K562 (cell line): Measurements from ENCODE around the gene LAPTM5. TPM values are rescaled to one million over a fixed set of nuclear protein-coding genes. Genes with fewer than 3 reads are reported as not detected.

Source experiments
- BDP1 ChIP-seq: IDR thresholded peaks from 3 replicates; pipeline ENCODE4 v1.6.1; 2011; ENCODE audit not compliant: insufficient read length, insufficient read depth
- CBX8 ChIP-seq: fragments of 200-600 bp; sonication (generic); IDR thresholded peaks from 2 replicates; pipeline ENCODE4 v1.6.1; 2012; ENCODE audit warnings: borderline replicate concordance, mixed run types, low read depth, mild to moderate bottlenecking, moderate library complexity, mixed read lengths, low read length, control low read depth, inconsistent platforms; ENCODE audit not compliant: poor library complexity, severe bottlenecking; ENCODE audit errors: extremely low read depth
- EP400 ChIP-seq: fragments of 450-650 bp; IDR thresholded peaks from 2 replicates; pipeline ENCODE4 v1.6.1; 2017; ENCODE audit warnings: antibody characterized with exemption, mild to moderate bottlenecking, moderate library complexity
- HIVEP1 ChIP-seq: fragments of 250-450 bp; sonication (Bioruptor Pico); IDR thresholded peaks from 2 replicates; pipeline ENCODE4 v1.4.0; 2020; ENCODE audit warnings: mild to moderate bottlenecking
- MYNN ChIP-seq, 2 experiments: sonication (generic); formaldehyde crosslinking in 1 of 2; IDR thresholded peaks; 2 replicates each; pipeline versions ENCODE4 v1.5.0 to v1.6.1; 2016 to 2020; ENCODE audit warnings: antibody characterized with exemption in 1 of 2, missing genetic modification reagents in 1 of 2
- NRF1 ChIP-seq, 2 experiments: fragments of 450-650 bp; IDR thresholded peaks in 1 of 2; conservative IDR thresholded peaks in 1 of 2; 2 replicates each; pipeline ENCODE4 v1.6.1; 2014; ENCODE audit warnings: mild to moderate bottlenecking in 2 of 2
- POLR2B ChIP-seq: fragments of 450-650 bp; IDR thresholded peaks from 2 replicates; pipeline ENCODE4 v1.6.1; 2018; ENCODE audit warnings: low read depth; ENCODE audit not compliant: partially characterized antibody
- POLR3G ChIP-seq: IDR thresholded peaks from 2 replicates; pipeline ENCODE4 v1.6.1; 2011; ENCODE audit not compliant: insufficient read length, insufficient replicate concordance; ENCODE audit errors: extremely low read depth
- PTRF ChIP-seq: fragments of 450-650 bp; IDR thresholded peaks from 2 replicates; pipeline ENCODE4 v1.6.1; 2016; ENCODE audit warnings: mild to moderate bottlenecking, missing genetic modification characterization, missing compliant biosample characterization
- RBM39 ChIP-seq: fragments of 200-400 bp; formaldehyde crosslinking; optimal IDR thresholded peaks from 2 replicates; pipeline ENCODE3; 2018; ENCODE audit warnings: low read depth, low read length
- SMARCA5 ChIP-seq: fragments of 450-650 bp; IDR thresholded peaks from 2 replicates; pipeline ENCODE4 v1.6.1; 2016
- SMC3 ChIP-seq: conservative IDR thresholded peaks from 2 replicates; pipeline ENCODE4 v1.6.1; 2011; ENCODE audit warnings: low read depth, low read length, improper control_type of control experiment; ENCODE audit not compliant: insufficient read depth
- SRSF7 ChIP-seq: fragments of 200-400 bp; formaldehyde crosslinking; optimal IDR thresholded peaks from 2 replicates; pipeline ENCODE3; 2017; ENCODE audit warnings: mild to moderate bottlenecking, low read depth, low read length
- STAT6 ChIP-seq: sonication (generic); formaldehyde crosslinking; IDR thresholded peaks from 2 replicates; pipeline ENCODE4 v1.8.1; 2023; ENCODE audit warnings: mild to moderate bottlenecking, missing genetic modification reagents
- TAF1 ChIP-seq: IDR thresholded peaks from 2 replicates; pipeline ENCODE4 v1.6.1; 2011; ENCODE audit warnings: mild to moderate bottlenecking, low read length, moderate library complexity; ENCODE audit not compliant: insufficient read depth, control insufficient read depth, severe bottlenecking; ENCODE audit errors: extremely low read depth
- ZKSCAN1 ChIP-seq: fragments of 150-350 bp; IDR thresholded peaks from 2 replicates; pipeline ENCODE4 v1.6.1; 2016; ENCODE audit warnings: low read depth, low read length
- ZNF76 ChIP-seq: fragments of 250-450 bp; sonication (Bioruptor Pico); IDR thresholded peaks from 2 replicates; pipeline ENCODE4 v1.4.0; 2020; ENCODE audit warnings: mild to moderate bottlenecking, moderate library complexity, borderline replicate concordance
- ZNF785 ChIP-seq: fragments of 250-450 bp; sonication (Bioruptor Pico); IDR thresholded peaks from 2 replicates; pipeline ENCODE4 v1.4.0; 2020; ENCODE audit warnings: mild to moderate bottlenecking
- polyA plus RNA-seq, 8 experiments: library from polyadenylated mRNA; depleted of rRNA in 4 of 8; stranded (reverse) in 5 of 8; unstranded in 3 of 8; fragments of >200 nt; fragmentation: Nextera tagmentation in 2 of 8; fragmentation: Illumina TruSeq in 1 of 8; extraction: Ambion mirVana in 2 of 8; extraction: Trizol in 1 of 8; gene quantifications; 2 replicates each; pipeline versions ENCODE4 v1.2.1 to v1.2.3, GENCODE V29; 2011 to 2014; ENCODE audit warnings: inconsistent platforms in 1 of 8, missing spikeins in 1 of 8
- total RNA-seq, 7 experiments: library from RNA; depleted of rRNA in 6 of 7; stranded (reverse); fragments of >200 nt in 6 of 7; fragmentation: Illumina TruSeq in 2 of 7; extraction: Trizol in 2 of 7; gene quantifications; 2 replicates each; pipeline versions ENCODE4 v1.2.1 to v1.2.3, GENCODE V29; 2011 to 2021; ENCODE audit warnings: low replicate concordance in 1 of 7
- TF ChIP-seq, protein P1 (sequence below): fragments of 250-450 bp; sonication (Bioruptor Pico); IDR thresholded peaks from 2 replicates; pipeline ENCODE4 v1.4.0; 2020; ENCODE audit warnings: mild to moderate bottlenecking, moderate library complexity, borderline replicate concordance
- TF ChIP-seq, protein P2 (sequence below): fragments of 200-800 bp; sonication (Bioruptor generic); IDR thresholded peaks from 2 replicates; pipeline ENCODE4 v1.6.1; 2017; ENCODE audit warnings: missing genetic modification characterization, missing compliant biosample characterization

LAPTM5 gene
- total and polyA plus RNA-seq, 9 of the 15 experiments (the other 6 are each of a cell fraction or from before 2014, with no cell fraction given), result 2.4 to 47.3 (median 20.3) TPM

- TF ChIP-seq ZNF785 (no peak), HIVEP1 (0 out of 2 replicates have a peak, but pooled peaks have one; percentile 10), SRSF7 (no peak), TAF1 (no peak), POLR2B (peak; percentile 18), POLR3G (no peak), ZNF76 (CRISPR knock-in tag) (peak; percentile 92; the same call in 1 of the 2 replicates), RBM39 (no peak), CBX8 (no peak), MYNN (IDR thresholded peaks at IDR 0.05) (peak; percentile 43; the same call in 1 of the 2 replicates), MYNN (CRISPR knock-in tag; IDR thresholded peaks at IDR 0.05) (no peak), SMC3 (peak; percentile 99), PTRF (tag) (no peak), NRF1 (conservative IDR thresholded peaks at IDR 0.05 in 1 of 2, IDR thresholded peaks at IDR 0.05 in 1 of 2) (no peak; a peak in 2 of 4 replicates), SMARCA5 (0 out of 2 replicates have a peak, but pooled peaks have one; percentile 17), EP400 (no peak; the same call in none of the 2 replicates), ZKSCAN1 (0 out of 2 replicates have a peak, but pooled peaks have one; percentile 61), BDP1 (no peak), STAT6 (CRISPR knock-in tag) (peak; percentile 95; the same call in 1 of the 2 replicates)
- TF ChIP-seq, protein P1, sequence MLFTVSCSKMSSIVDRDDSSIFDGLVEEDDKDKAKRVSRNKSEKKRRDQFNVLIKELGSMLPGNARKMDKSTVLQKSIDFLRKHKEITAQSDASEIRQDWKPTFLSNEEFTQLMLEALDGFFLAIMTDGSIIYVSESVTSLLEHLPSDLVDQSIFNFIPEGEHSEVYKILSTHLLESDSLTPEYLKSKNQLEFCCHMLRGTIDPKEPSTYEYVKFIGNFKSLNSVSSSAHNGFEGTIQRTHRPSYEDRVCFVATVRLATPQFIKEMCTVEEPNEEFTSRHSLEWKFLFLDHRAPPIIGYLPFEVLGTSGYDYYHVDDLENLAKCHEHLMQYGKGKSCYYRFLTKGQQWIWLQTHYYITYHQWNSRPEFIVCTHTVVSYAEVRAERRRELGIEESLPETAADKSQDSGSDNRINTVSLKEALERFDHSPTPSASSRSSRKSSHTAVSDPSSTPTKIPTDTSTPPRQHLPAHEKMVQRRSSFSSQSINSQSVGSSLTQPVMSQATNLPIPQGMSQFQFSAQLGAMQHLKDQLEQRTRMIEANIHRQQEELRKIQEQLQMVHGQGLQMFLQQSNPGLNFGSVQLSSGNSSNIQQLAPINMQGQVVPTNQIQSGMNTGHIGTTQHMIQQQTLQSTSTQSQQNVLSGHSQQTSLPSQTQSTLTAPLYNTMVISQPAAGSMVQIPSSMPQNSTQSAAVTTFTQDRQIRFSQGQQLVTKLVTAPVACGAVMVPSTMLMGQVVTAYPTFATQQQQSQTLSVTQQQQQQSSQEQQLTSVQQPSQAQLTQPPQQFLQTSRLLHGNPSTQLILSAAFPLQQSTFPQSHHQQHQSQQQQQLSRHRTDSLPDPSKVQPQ, result no peak
- TF ChIP-seq, protein P2, sequence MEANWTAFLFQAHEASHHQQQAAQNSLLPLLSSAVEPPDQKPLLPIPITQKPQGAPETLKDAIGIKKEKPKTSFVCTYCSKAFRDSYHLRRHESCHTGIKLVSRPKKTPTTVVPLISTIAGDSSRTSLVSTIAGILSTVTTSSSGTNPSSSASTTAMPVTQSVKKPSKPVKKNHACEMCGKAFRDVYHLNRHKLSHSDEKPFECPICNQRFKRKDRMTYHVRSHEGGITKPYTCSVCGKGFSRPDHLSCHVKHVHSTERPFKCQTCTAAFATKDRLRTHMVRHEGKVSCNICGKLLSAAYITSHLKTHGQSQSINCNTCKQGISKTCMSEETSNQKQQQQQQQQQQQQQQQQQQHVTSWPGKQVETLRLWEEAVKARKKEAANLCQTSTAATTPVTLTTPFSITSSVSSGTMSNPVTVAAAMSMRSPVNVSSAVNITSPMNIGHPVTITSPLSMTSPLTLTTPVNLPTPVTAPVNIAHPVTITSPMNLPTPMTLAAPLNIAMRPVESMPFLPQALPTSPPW (CRISPR knock-in tag), result peak; percentile 93
These were observed 21.9 kb upstream of the LAPTM5 start (continued) for GRCh38 chr1:30779294-30780071.
